Measurements from ENCODE around the gene KLHL14.
"Not testable (repeated sequence)": the region's sequence is repeated elsewhere in the genome, so short reads cannot be mapped to it uniquely, and the experiment has no call there.

- TF ChIP-seq CTCF, POLR2A (IDR thresholded peaks at IDR 0.05): not testable (repeated sequence)
Observed at GRCh38 chr18:32637659-32638058, 135.2 kb downstream of the KLHL14 start.

Measured in Peyer's patch (tissue), 4 donors.